ENCODE data around the gene OR2B3. TPM values are rescaled to one million over a fixed set of nuclear protein-coding genes. Genes with fewer than 3 reads are reported as not detected.

The OR2B3 gene
- total and polyA plus RNA-seq, 2 experiments from 2014 or later = not detected

DNA sequence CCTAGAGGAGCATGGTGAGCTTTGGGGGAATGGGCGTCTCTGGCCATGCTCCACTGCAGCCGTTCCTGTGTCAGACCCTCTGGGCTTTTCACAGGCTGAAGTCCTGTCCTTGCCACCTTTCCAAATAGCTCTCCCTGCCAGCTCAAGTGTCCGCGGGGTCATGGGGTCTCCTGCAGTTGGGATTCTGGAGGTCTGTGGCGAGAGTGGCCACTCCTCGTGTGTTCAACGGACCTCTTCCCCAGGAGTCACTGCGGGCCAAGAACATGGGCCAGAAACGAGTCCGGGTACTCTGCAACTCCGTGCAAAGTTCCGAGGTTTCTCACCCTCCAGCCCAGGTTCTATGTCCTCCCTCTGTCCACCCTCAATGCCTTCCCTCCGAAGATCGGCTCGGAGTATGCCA is 4.7 kb downstream of the OR2B3 start:
- Histone ChIP-seq H3K27ac (no peak overlapping the region), H3K79me2 (ENCODE audit: insufficient read depth) (no peaks in the 10 kb centered on the region), H3K27me3 (replicated peaks; ENCODE audit: insufficient read depth) (no peaks in the 10 kb centered on the region), H3K9me3 (ENCODE audit: low read depth) (no peaks in the 10 kb centered on the region), H3K4me2 (ENCODE audit: unreplicated experiment) (no peak overlapping the region), H3K9ac (no peak overlapping the region), H3K4me1 (ENCODE audit: insufficient read depth) (no peaks in the 10 kb centered on the region), H3K36me3 (ENCODE audit: low read depth) (no peaks in the 10 kb centered on the region), H2AFZ (no peak overlapping the region), H3F3A (ENCODE audit: insufficient read depth) (no peaks in the 10 kb centered on the region), H4K20me1 (ENCODE audit: insufficient read depth) (no peaks in the 10 kb centered on the region), H3K9me2 (ENCODE audit: insufficient read depth) (no peaks in the 10 kb centered on the region), H3K4me3 (no peak overlapping the region)
- no peak for DNase-seq
- TF ChIP-seq EZH2phosphoT487 (IDR thresholded peaks at IDR 0.05; ENCODE audit: insufficient read depth, low read depth) = no peak
- TF ChIP-seq EZH2 (IDR thresholded peaks at IDR 0.05; ENCODE audit: insufficient read depth, poor library complexity, severe bottlenecking) = no peak
- in situ Hi-C loops (cut with MboI) = no loop called here
- WGBS, 2 experiments (ENCODE audit: low coverage in 1 of 2, low lambda C conversion rate in 2 of 2, missing lambda C conversion rate in 2 of 2) = 40 to 52% methylated on average over 15 of the region's 15 CpGs

DNA sequence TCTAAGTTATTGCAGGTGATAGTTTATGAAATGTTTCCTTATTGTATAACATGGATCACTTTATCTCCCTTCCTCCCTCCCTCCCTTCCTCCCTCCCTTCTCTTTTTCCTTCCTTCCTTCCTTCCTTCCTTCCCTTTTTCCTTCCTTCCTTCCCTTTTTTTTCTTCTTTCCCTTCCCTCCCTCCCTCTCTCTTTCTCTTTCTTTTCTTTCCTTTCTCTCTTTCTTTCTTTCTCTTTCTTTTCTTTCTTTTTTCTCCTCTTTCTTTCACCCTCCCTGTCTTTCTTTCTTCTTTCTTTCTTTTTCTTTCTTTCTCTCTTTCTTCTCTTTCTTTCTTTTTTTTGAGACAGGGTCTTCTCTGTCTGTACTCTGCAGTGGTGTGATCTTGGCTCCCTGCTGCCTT is 5.8 kb downstream of the OR2B3 start:
- no peak for DNase-seq
- TF ChIP-seq EZH2phosphoT487 (IDR thresholded peaks at IDR 0.05; ENCODE audit: insufficient read depth, low read depth) (no peak), EZH2 (IDR thresholded peaks at IDR 0.05; ENCODE audit: insufficient read depth, poor library complexity, severe bottlenecking) (no peak)
- H3K4me1 ChIP-seq (ENCODE audit: insufficient read depth) = no peaks in the 10 kb centered on the region
- H3K36me3 ChIP-seq (ENCODE audit: low read depth) = no peaks in the 10 kb centered on the region
- H3K4me3 ChIP-seq = no peak overlapping the region
- no peak overlapping the region for H3K27ac ChIP-seq
- no peaks in the 10 kb centered on the region for H3K79me2 ChIP-seq (ENCODE audit: insufficient read depth)
- H4K20me1 ChIP-seq (ENCODE audit: insufficient read depth) = no peaks in the 10 kb centered on the region
- H2AFZ ChIP-seq = no peak overlapping the region
- H3K9ac ChIP-seq = no peak overlapping the region
- H3K27me3 ChIP-seq (replicated peaks; ENCODE audit: insufficient read depth) = no peaks in the 10 kb centered on the region
- H3K9me3 ChIP-seq (ENCODE audit: low read depth) = no peaks in the 10 kb centered on the region
- no peaks in the 10 kb centered on the region for H3F3A ChIP-seq (ENCODE audit: insufficient read depth)
- in situ Hi-C loops (cut with MboI) = no loop called here
- H3K9me2 ChIP-seq (ENCODE audit: insufficient read depth) = no peaks in the 10 kb centered on the region
- H3K4me2 ChIP-seq (ENCODE audit: unreplicated experiment) = no peak overlapping the region

DNA sequence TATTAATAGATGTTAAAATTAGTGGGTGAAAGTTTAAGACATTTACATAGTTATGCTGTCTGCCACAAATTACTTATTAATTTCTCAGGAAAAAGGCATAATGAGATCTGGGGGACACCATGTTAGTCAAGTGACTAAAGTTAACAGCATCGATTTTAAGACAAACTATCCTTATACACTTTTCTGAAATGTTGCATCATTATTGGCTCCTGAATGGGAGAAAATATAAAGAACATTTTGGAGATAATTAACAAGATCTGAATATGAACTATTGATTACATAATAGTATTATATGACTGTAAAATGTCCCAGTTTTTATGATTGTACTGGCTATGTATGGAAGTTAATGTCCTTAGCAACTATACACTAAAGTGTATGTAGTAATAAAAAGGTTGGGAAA is 7.9 kb downstream of the OR2B3 start:
- H3K4me1 ChIP-seq (ENCODE audit: insufficient read depth) = no peaks in the 10 kb centered on the region
- in situ Hi-C loops (cut with MboI) = no loop called here
- DNase-seq = no peak
- H3K79me2 ChIP-seq (ENCODE audit: insufficient read depth) = no peaks in the 10 kb centered on the region
- H2AFZ ChIP-seq = no peak overlapping the region
- no peak overlapping the region for H3K27ac ChIP-seq
- TF ChIP-seq EZH2phosphoT487 (IDR thresholded peaks at IDR 0.05; ENCODE audit: insufficient read depth, low read depth) (no peak), EZH2 (IDR thresholded peaks at IDR 0.05; ENCODE audit: insufficient read depth, poor library complexity, severe bottlenecking) (no peak)
- H3K9ac ChIP-seq = no peak overlapping the region
- no peaks in the 10 kb centered on the region for H3K9me2 ChIP-seq (ENCODE audit: insufficient read depth)
- no peaks in the 10 kb centered on the region for H3K9me3 ChIP-seq (ENCODE audit: low read depth)
- no peak overlapping the region for H3K4me2 ChIP-seq (ENCODE audit: unreplicated experiment)
- no peaks in the 10 kb centered on the region for H3F3A ChIP-seq (ENCODE audit: insufficient read depth)
- H3K4me3 ChIP-seq = no peak overlapping the region
- no peaks in the 10 kb centered on the region for H4K20me1 ChIP-seq (ENCODE audit: insufficient read depth)
- WGBS, 2 experiments (ENCODE audit: low coverage in 1 of 2, low lambda C conversion rate in 2 of 2, missing lambda C conversion rate in 2 of 2) = 23 to 25% methylated on average over 1 of the region's 1 CpG
- H3K36me3 ChIP-seq (ENCODE audit: low read depth) = no peaks in the 10 kb centered on the region
- no peaks in the 10 kb centered on the region for H3K27me3 ChIP-seq (replicated peaks; ENCODE audit: insufficient read depth)

DNA sequence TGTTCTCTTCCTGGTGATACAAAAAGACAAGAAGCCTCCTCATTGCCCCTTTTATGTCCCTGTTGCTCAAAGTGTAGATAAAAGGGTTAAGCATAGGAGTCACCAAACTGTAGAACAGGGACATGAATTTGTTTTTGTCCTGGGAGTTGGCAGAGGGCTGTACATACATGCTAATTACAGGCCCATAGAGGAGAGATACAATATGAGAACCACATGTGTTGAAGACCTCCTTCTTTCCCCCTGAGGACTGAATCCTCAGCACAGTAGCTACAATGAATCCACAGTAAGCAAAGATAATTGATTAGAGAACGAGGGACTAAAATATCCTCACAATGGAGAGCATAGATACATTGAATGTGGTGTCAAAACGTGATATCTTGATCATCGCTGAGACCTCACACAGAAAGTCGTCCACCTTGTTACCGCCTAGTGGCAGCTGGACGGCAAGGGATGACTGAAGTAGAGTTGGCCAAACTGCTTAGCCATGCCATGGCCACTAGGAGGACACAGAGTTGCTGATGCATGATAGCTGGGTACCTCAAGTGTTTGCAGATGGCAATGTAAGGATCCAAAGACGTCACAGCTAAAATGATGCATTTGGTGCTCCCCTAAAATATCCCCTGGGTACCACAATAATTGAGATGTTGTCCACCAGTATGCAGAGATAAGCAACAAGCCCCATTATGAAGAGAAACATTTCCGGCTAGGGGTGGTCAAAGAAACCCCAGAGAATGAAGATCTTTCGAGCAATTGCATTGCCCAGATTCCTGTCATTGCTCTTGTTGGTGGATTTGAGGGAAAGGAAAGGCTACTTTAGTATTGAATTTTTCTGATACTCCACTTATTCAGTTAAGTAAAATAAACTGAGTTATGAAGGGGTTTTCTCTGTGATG is 15.0 kb downstream of the OR2B3 start:
- Histone ChIP-seq H3K4me2 (ENCODE audit: unreplicated experiment) (no peak overlapping the region), H3K9me2 (ENCODE audit: insufficient read depth) (no peaks in the 10 kb centered on the region), H3K4me1 (ENCODE audit: insufficient read depth) (no peaks in the 10 kb centered on the region), H3K9me3 (ENCODE audit: low read depth) (peaks cover 3% of the 10 kb centered on the region), H4K20me1 (ENCODE audit: insufficient read depth) (no peaks in the 10 kb centered on the region), H3K27me3 (replicated peaks; ENCODE audit: insufficient read depth) (no peaks in the 10 kb centered on the region), H2AFZ (no peak overlapping the region), H3F3A (ENCODE audit: insufficient read depth) (no peaks in the 10 kb centered on the region), H3K9ac (no peak overlapping the region), H3K36me3 (ENCODE audit: low read depth) (no peaks in the 10 kb centered on the region), H3K27ac (no peak overlapping the region), H3K79me2 (ENCODE audit: insufficient read depth) (no peaks in the 10 kb centered on the region), H3K4me3 (no peak overlapping the region)
- 18% methylated on average over 9 of the region's 9 CpGs for WGBS, 2 experiments (ENCODE audit: low coverage in 1 of 2, low lambda C conversion rate in 2 of 2, missing lambda C conversion rate in 2 of 2)
- DNase-seq = peak; percentile 55
- no peak for TF ChIP-seq EZH2phosphoT487 (IDR thresholded peaks at IDR 0.05; ENCODE audit: insufficient read depth, low read depth)
- no peak for TF ChIP-seq EZH2 (IDR thresholded peaks at IDR 0.05; ENCODE audit: insufficient read depth, poor library complexity, severe bottlenecking)
- in situ Hi-C loops (cut with MboI) = no loop called here
